Stimulated activated naive CD8-positive, alpha-beta T cell treated with anti-CD3 and anti-CD28 coated beads, Interleukin-15, Interleukin-2, amounts not matched to agents 100 ng/mL and 50 ng/mL, for 24 hours (primary cell): Measurements from ENCODE around the gene MYL5.
"Not testable (repeated sequence)": the region's sequence is repeated elsewhere in the genome, so short reads cannot be mapped to it uniquely, and the experiment has no call there.

Source experiments
- H3K27ac Mint-ChIP-seq: one replicate; pipeline ENCODE4 v1.8.0; 2021; ENCODE audit warnings: mild to moderate bottlenecking, mixed read lengths
- H3K27me3 Mint-ChIP-seq: one replicate; pipeline ENCODE4 v1.8.0; 2021; ENCODE audit warnings: mixed read lengths
- H3K36me3 Mint-ChIP-seq: one replicate; pipeline ENCODE4 v1.8.0; 2021; ENCODE audit warnings: low read depth, mixed read lengths
- H3K4me1 Mint-ChIP-seq: one replicate; pipeline ENCODE4 v1.8.0; 2021; ENCODE audit warnings: low read depth, mixed read lengths
- H3K4me3 Mint-ChIP-seq: one replicate; pipeline ENCODE4 v1.8.0; 2021; ENCODE audit warnings: mild to moderate bottlenecking, mixed read lengths
- H3K9me3 Mint-ChIP-seq: one replicate; pipeline ENCODE4 v1.8.0; 2021; ENCODE audit warnings: mixed read lengths

MYL5 gene

GRCh38 chr4:669806-670559 is 4.4 kb upstream of the MYL5 start:
- H3K4me1 Mint-ChIP-seq: peaks cover 12% of the 10 kb centered on the region
- not testable (repeated sequence) for H3K27ac Mint-ChIP-seq, H3K27me3 Mint-ChIP-seq, H3K9me3 Mint-ChIP-seq, H3K4me3 Mint-ChIP-seq
- H3K36me3 Mint-ChIP-seq: peaks cover 27% of the 10 kb centered on the region

- no peak overlapping the region for H3K27ac Mint-ChIP-seq
- peaks cover 27% of the 10 kb centered on the region for H3K36me3 Mint-ChIP-seq
- H3K4me1 Mint-ChIP-seq: peaks cover 18% of the 10 kb centered on the region
- H3K4me3 Mint-ChIP-seq: no peak overlapping the region
- H3K9me3 Mint-ChIP-seq: no peaks in the 10 kb centered on the region
- no peaks in the 10 kb centered on the region for H3K27me3 Mint-ChIP-seq
These were observed 2.6 kb upstream of the MYL5 start for GRCh38 chr4:671769-672168.

- Mint-ChIP-seq H3K9me3 (no peaks in the 10 kb centered on the region), H3K4me1 (peaks cover 18% of the 10 kb centered on the region), H3K27ac (peak overlapping the region; percentile 85), H3K4me3 (peak overlapping the region; percentile 91), H3K27me3 (no peaks in the 10 kb centered on the region), H3K36me3 (peaks cover 27% of the 10 kb centered on the region)
These were observed 822 bp upstream of the MYL5 start for GRCh38 chr4:673349-674091.

- Mint-ChIP-seq H3K27me3 (no peaks in the 10 kb centered on the region), H3K36me3 (peaks cover 27% of the 10 kb centered on the region), H3K4me1 (peaks cover 20% of the 10 kb centered on the region), H3K27ac (peak overlapping the region; percentile 78), H3K4me3 (peak overlapping the region; percentile 91), H3K9me3 (no peaks in the 10 kb centered on the region)
These were observed 917 bp downstream of the MYL5 start for GRCh38 chr4:675036-675882.

GRCh38 chr4:675980-676870 is 1.9 kb downstream of the MYL5 start:
- Mint-ChIP-seq H3K9me3 (no peaks in the 10 kb centered on the region), H3K27me3 (no peaks in the 10 kb centered on the region), H3K36me3 (peaks cover 18% of the 10 kb centered on the region), H3K4me1 (peaks cover 26% of the 10 kb centered on the region), H3K4me3 (peak overlapping the region; percentile 91), H3K27ac (peak overlapping the region; percentile 78)

GRCh38 chr4:676871-677235 is 2.5 kb downstream of the MYL5 start:
- Mint-ChIP-seq H3K9me3 (no peaks in the 10 kb centered on the region), H3K4me3 (no peak overlapping the region), H3K36me3 (peaks cover 13% of the 10 kb centered on the region), H3K27me3 (no peaks in the 10 kb centered on the region), H3K27ac (no peak overlapping the region), H3K4me1 (peaks cover 26% of the 10 kb centered on the region)

GRCh38 chr4:677431-678293 is 3.3 kb downstream of the MYL5 start:
- peaks cover 7% of the 10 kb centered on the region for H3K36me3 Mint-ChIP-seq
- no peak overlapping the region for H3K4me3 Mint-ChIP-seq
- no peaks in the 10 kb centered on the region for H3K27me3 Mint-ChIP-seq
- peaks cover 26% of the 10 kb centered on the region for H3K4me1 Mint-ChIP-seq
- no peaks in the 10 kb centered on the region for H3K9me3 Mint-ChIP-seq
- H3K27ac Mint-ChIP-seq: no peak overlapping the region

- H3K27ac Mint-ChIP-seq: no peak overlapping the region
These were observed 4.2 kb downstream of the MYL5 start for GRCh38 chr4:678331-679103.

GRCh38 chr4:679104-679481 is 4.8 kb downstream of the MYL5 start:
- H3K9me3 Mint-ChIP-seq: no peaks in the 10 kb centered on the region
- no peak overlapping the region for H3K4me3 Mint-ChIP-seq
- peaks cover 21% of the 10 kb centered on the region for H3K4me1 Mint-ChIP-seq
- H3K27me3 Mint-ChIP-seq: no peaks in the 10 kb centered on the region
- H3K27ac Mint-ChIP-seq: no peak overlapping the region
- no peaks in the 10 kb centered on the region for H3K36me3 Mint-ChIP-seq

More at GRCh38 chr4:678331-679103, 4.2 kb downstream of the MYL5 start:
- Mint-ChIP-seq H3K36me3 (peaks cover under 1% of the 10 kb centered on the region), H3K9me3 (no peaks in the 10 kb centered on the region), H3K4me3 (no peak overlapping the region), H3K4me1 (peaks cover 22% of the 10 kb centered on the region), H3K27me3 (no peaks in the 10 kb centered on the region)

- Mint-ChIP-seq H3K36me3 (no peaks in the 10 kb centered on the region), H3K4me3 (no peak overlapping the region), H3K4me1 (peaks cover 21% of the 10 kb centered on the region), H3K27me3 (no peaks in the 10 kb centered on the region), H3K27ac (no peak overlapping the region), H3K9me3 (no peaks in the 10 kb centered on the region)
These were observed 5.3 kb downstream of the MYL5 start for GRCh38 chr4:679629-680028.

- no peak overlapping the region for H3K27ac Mint-ChIP-seq
- H3K27me3 Mint-ChIP-seq: no peaks in the 10 kb centered on the region
- peak overlapping the region; percentile 68 for H3K4me3 Mint-ChIP-seq
- H3K9me3 Mint-ChIP-seq: no peaks in the 10 kb centered on the region
- H3K36me3 Mint-ChIP-seq: no peaks in the 10 kb centered on the region
- H3K4me1 Mint-ChIP-seq: peaks cover 21% of the 10 kb centered on the region
These were observed 5.7 kb downstream of the MYL5 start for GRCh38 chr4:680091-680490.

- Mint-ChIP-seq H3K36me3 (no peaks in the 10 kb centered on the region), H3K4me1 (peaks cover 19% of the 10 kb centered on the region), H3K9me3 (no peaks in the 10 kb centered on the region), H3K4me3 (peak overlapping the region; percentile 68), H3K27me3 (no peaks in the 10 kb centered on the region), H3K27ac (no peak overlapping the region)
These were observed 6.2 kb downstream of the MYL5 start for GRCh38 chr4:680551-680927.
